ENCODE data around the gene CNPY1. TPM values are rescaled to one million over a fixed set of nuclear protein-coding genes. Genes with fewer than 3 reads are reported as not detected.

The CNPY1 gene
- total and polyA plus RNA-seq, 4 donors: not detected

- WGBS: 34% methylated on average over 13 of the region's 13 CpGs
- Histone ChIP-seq H3K4me1 (ENCODE audit: control insufficient read depth in 4 of 4, insufficient read depth in 4 of 4, low read length in 3 of 4) (no peaks in the 10 kb centered on the region), H3K27me3 (ENCODE audit: control insufficient read depth in 4 of 4, insufficient read depth in 4 of 4, low read length in 3 of 4) (peaks cover 0 to 14% (median 2%) of the 10 kb centered on the region in 4 donors), H3K27ac (ENCODE audit: low read depth in 1 of 2, low read length in 2 of 2) (no peak overlapping the region), H3K36me3 (ENCODE audit: control insufficient read depth in 4 of 4, insufficient read depth in 3 of 4, low read depth in 1 of 4, low read length in 3 of 4) (no peaks in the 10 kb centered on the region), H3K4me3 (ENCODE audit: low read depth in 1 of 3, low read length in 3 of 3) (no peak overlapping the region), H3K9ac (ENCODE audit: low read depth in 1 of 2, low read length in 2 of 2) (no peak overlapping the region), H3K9me3 (ENCODE audit: control insufficient read depth in 4 of 4, low read length in 3 of 4) (peaks cover 0 to 3% (median 0%) of the 10 kb centered on the region in 4 donors)
- no peak for TF ChIP-seq HNF4A (conservative IDR thresholded peaks at IDR 0.05)
- no peak for TF ChIP-seq ATF3 (IDR thresholded peaks at IDR 0.05)
- TF ChIP-seq MAX (IDR thresholded peaks at IDR 0.05): no peak
- TF ChIP-seq EGR1 (IDR thresholded peaks at IDR 0.05; ENCODE audit: low read depth in 2 of 2): no peak
- no peak for DNase-seq (ENCODE audit: low spot score)
Observed at GRCh38 chr7:155483245-155483644, 63.1 kb downstream of the CNPY1 start.

- 66% methylated on average over 17 of the region's 17 CpGs for WGBS
- DNase-seq (ENCODE audit: low spot score): no peak
- no peak overlapping the region for H3K9ac ChIP-seq (ENCODE audit: low read depth in 1 of 2, low read length in 2 of 2)
- H3K4me1 ChIP-seq (ENCODE audit: control insufficient read depth in 4 of 4, insufficient read depth in 4 of 4, low read length in 3 of 4): no peaks in the 10 kb centered on the region
- no peaks in the 10 kb centered on the region for H3K36me3 ChIP-seq (ENCODE audit: control insufficient read depth in 4 of 4, insufficient read depth in 3 of 4, low read depth in 1 of 4, low read length in 3 of 4)
- no peak overlapping the region for H3K27ac ChIP-seq (ENCODE audit: low read depth in 1 of 2, low read length in 2 of 2)
- no peak overlapping the region for H3K4me3 ChIP-seq (ENCODE audit: low read depth in 1 of 3, low read length in 3 of 3)
- TF ChIP-seq ATF3 (IDR thresholded peaks at IDR 0.05) (no peak), RXRA (IDR thresholded peaks at IDR 0.05) (no peak), HNF4G (IDR thresholded peaks at IDR 0.05) (no peak), YY1 (IDR thresholded peaks at IDR 0.05) (no peak), MAX (IDR thresholded peaks at IDR 0.05) (no peak), RAD21 (IDR thresholded peaks at IDR 0.05) (no peak), EGR1 (IDR thresholded peaks at IDR 0.05; ENCODE audit: low read depth in 2 of 2) (no peak), GABPA (IDR thresholded peaks at IDR 0.05 in 1 of 2, conservative IDR thresholded peaks at IDR 0.05 in 1 of 2) (no peak), NR2F2 (IDR thresholded peaks at IDR 0.05) (no peak), FOXA2 (IDR thresholded peaks at IDR 0.05) (no peak), CTCF (IDR thresholded peaks at IDR 0.05; ENCODE audit: low read depth, low read length, missing input control) (no peak), TAF1 (conservative IDR thresholded peaks at IDR 0.05) (no peak)
- TF ChIP-seq, protein P1, sequence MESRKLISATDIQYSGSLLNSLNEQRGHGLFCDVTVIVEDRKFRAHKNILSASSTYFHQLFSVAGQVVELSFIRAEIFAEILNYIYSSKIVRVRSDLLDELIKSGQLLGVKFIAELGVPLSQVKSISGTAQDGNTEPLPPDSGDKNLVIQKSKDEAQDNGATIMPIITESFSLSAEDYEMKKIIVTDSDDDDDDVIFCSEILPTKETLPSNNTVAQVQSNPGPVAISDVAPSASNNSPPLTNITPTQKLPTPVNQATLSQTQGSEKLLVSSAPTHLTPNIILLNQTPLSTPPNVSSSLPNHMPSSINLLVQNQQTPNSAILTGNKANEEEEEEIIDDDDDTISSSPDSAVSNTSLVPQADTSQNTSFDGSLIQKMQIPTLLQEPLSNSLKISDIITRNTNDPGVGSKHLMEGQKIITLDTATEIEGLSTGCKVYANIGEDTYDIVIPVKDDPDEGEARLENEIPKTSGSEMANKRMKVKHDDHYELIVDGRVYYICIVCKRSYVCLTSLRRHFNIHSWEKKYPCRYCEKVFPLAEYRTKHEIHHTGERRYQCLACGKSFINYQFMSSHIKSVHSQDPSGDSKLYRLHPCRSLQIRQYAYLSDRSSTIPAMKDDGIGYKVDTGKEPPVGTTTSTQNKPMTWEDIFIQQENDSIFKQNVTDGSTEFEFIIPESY (IDR thresholded peaks at IDR 0.05): no peak
- TF ChIP-seq, protein P2, sequence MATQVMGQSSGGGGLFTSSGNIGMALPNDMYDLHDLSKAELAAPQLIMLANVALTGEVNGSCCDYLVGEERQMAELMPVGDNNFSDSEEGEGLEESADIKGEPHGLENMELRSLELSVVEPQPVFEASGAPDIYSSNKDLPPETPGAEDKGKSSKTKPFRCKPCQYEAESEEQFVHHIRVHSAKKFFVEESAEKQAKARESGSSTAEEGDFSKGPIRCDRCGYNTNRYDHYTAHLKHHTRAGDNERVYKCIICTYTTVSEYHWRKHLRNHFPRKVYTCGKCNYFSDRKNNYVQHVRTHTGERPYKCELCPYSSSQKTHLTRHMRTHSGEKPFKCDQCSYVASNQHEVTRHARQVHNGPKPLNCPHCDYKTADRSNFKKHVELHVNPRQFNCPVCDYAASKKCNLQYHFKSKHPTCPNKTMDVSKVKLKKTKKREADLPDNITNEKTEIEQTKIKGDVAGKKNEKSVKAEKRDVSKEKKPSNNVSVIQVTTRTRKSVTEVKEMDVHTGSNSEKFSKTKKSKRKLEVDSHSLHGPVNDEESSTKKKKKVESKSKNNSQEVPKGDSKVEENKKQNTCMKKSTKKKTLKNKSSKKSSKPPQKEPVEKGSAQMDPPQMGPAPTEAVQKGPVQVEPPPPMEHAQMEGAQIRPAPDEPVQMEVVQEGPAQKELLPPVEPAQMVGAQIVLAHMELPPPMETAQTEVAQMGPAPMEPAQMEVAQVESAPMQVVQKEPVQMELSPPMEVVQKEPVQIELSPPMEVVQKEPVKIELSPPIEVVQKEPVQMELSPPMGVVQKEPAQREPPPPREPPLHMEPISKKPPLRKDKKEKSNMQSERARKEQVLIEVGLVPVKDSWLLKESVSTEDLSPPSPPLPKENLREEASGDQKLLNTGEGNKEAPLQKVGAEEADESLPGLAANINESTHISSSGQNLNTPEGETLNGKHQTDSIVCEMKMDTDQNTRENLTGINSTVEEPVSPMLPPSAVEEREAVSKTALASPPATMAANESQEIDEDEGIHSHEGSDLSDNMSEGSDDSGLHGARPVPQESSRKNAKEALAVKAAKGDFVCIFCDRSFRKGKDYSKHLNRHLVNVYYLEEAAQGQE (IDR thresholded peaks at IDR 0.05): no peak
- peaks cover 0 to 3% (median 0%) of the 10 kb centered on the region in 4 donors for H3K9me3 ChIP-seq (ENCODE audit: control insufficient read depth in 4 of 4, low read length in 3 of 4)
- peaks cover 0 to 14% (median 2%) of the 10 kb centered on the region in 4 donors for H3K27me3 ChIP-seq (ENCODE audit: control insufficient read depth in 4 of 4, insufficient read depth in 4 of 4, low read length in 3 of 4)
Observed at GRCh38 chr7:155482511-155483183, 63.7 kb downstream of the CNPY1 start.
